Measurements from ENCODE around the gene FAM219A. TPM values are rescaled to one million over a fixed set of nuclear protein-coding genes. Genes with fewer than 3 reads are reported as not detected.

FAM219A gene
- total RNA-seq, 1 donor from 2014 or later: 22.9 TPM

DNA sequence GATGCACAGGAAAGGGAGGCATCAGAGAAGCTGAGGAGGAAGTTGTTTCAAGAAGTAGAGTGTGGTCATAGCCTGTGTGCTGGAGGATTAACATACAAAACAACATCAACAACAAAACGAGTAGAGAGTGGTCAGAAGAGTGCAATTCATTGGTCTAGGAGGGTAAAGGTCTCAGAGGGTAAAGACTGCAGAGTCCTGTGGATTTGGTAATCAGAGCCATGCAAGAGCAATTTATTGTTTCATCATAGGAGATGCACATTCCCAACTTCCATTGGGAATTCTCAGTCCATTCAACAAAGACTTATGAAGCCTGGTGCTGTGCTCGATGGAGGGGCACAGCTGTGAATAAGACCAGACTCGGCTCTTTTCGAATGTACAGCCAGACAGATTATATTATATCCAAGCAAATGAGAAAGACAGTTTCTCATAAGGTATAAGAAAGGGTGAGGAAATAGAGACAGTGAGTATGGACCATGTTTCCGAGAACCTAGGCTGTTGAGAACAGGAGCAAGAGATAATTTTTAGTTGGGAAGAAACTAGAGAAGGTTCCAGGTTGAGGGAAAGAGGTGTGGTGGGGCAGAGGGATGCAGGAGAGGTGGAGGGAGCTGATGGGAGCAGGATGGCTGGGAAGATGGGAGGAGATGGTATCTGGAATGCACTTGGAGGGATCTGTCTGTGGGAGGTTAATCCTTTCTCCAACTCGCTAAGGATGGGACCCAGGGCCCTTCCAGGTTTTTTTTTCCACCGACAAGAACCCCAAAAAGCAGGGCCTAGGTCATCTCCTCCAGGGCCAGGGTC lies 73.8 kb downstream of the FAM219A start:
- Histone ChIP-seq H3K4me1 (peaks cover 24% of the 10 kb centered on the region), H3K36me3 (no peaks in the 10 kb centered on the region), H3K27ac (replicated peaks) (no peak overlapping the region), H3K4me3 (no peak overlapping the region), H3K9me3 (replicated peaks) (no peaks in the 10 kb centered on the region), H3K27me3 (ENCODE audit: low read depth) (no peaks in the 10 kb centered on the region)
- no peak for DNase-seq
- intact Hi-C loops (cut with micrococcal nuclease): no loop called here
- TF ChIP-seq, protein P1, sequence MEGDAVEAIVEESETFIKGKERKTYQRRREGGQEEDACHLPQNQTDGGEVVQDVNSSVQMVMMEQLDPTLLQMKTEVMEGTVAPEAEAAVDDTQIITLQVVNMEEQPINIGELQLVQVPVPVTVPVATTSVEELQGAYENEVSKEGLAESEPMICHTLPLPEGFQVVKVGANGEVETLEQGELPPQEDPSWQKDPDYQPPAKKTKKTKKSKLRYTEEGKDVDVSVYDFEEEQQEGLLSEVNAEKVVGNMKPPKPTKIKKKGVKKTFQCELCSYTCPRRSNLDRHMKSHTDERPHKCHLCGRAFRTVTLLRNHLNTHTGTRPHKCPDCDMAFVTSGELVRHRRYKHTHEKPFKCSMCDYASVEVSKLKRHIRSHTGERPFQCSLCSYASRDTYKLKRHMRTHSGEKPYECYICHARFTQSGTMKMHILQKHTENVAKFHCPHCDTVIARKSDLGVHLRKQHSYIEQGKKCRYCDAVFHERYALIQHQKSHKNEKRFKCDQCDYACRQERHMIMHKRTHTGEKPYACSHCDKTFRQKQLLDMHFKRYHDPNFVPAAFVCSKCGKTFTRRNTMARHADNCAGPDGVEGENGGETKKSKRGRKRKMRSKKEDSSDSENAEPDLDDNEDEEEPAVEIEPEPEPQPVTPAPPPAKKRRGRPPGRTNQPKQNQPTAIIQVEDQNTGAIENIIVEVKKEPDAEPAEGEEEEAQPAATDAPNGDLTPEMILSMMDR (IDR thresholded peaks at IDR 0.05; ENCODE audit: borderline replicate concordance): no peak

GRCh38 chr9:34383904-34384303 lies 74.5 kb downstream of the FAM219A start:
- intact Hi-C loops (cut with micrococcal nuclease): no loop called here
- Histone ChIP-seq H3K27ac (replicated peaks) (no peak overlapping the region), H3K27me3 (ENCODE audit: low read depth) (no peaks in the 10 kb centered on the region), H3K36me3 (no peaks in the 10 kb centered on the region), H3K4me3 (no peak overlapping the region), H3K9me3 (replicated peaks) (no peaks in the 10 kb centered on the region), H3K4me1 (peaks cover 30% of the 10 kb centered on the region)
- TF ChIP-seq, protein P1 (IDR thresholded peaks at IDR 0.05; ENCODE audit: borderline replicate concordance): no peak
- DNase-seq: no peak

DNA sequence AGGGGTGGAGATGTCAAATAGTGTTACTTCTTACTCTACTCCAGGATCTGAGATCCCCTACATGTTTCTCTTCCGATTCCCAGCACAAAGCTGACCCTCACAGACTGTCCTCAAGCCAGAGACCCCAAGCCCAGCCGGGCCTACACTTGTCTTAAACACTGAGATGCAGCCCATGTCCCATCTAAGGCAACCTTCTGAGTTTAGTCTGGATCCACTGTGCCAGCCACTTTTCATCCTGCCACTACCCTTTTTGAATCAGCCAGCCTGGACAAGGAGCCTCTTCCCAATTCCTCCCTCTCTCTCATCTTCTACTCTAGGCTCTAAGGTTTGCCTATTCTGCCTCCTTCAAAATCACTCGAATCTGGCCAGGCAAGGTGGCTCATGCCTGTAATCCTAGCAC lies 75.5 kb downstream of the FAM219A start:
- H3K4me3 ChIP-seq: no peak overlapping the region
- no peak for DNase-seq
- H3K4me1 ChIP-seq: peaks cover 30% of the 10 kb centered on the region
- TF ChIP-seq, protein P1 (IDR thresholded peaks at IDR 0.05; ENCODE audit: borderline replicate concordance): no peak
- no peaks in the 10 kb centered on the region for H3K9me3 ChIP-seq (replicated peaks)
- no peaks in the 10 kb centered on the region for H3K27me3 ChIP-seq (ENCODE audit: low read depth)
- H3K27ac ChIP-seq (replicated peaks): no peak overlapping the region
- intact Hi-C loops (cut with micrococcal nuclease): no loop called here
- H3K36me3 ChIP-seq: no peaks in the 10 kb centered on the region

DNA sequence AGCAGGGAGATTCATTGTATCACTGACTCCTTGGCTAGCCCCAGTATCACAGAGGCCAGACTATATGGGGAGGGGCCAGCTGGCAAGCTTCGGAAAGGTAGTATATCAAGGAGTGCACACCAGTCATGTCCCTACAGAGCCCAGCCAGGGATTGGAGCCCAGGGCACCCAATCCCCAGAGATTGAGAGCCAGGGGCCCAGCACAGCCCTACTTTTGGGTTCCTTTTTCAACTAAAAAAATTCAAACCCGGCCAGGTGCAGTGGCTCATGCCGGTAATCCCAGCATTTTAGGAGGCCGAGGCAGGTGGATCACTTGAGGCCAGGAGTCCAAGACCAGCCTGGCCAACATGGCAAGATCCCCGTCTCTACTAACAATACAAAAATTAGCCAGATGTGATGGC lies 76.3 kb downstream of the FAM219A start:
- H3K4me1 ChIP-seq: peaks cover 38% of the 10 kb centered on the region
- intact Hi-C loops (cut with micrococcal nuclease): no loop called here
- no peak overlapping the region for H3K27ac ChIP-seq (replicated peaks)
- no peaks in the 10 kb centered on the region for H3K9me3 ChIP-seq (replicated peaks)
- no peak for DNase-seq
- H3K27me3 ChIP-seq (ENCODE audit: low read depth): no peaks in the 10 kb centered on the region
- TF ChIP-seq, protein P1 (IDR thresholded peaks at IDR 0.05; ENCODE audit: borderline replicate concordance): no peak
- H3K36me3 ChIP-seq: no peaks in the 10 kb centered on the region
- peak overlapping the region; percentile 81 for H3K4me3 ChIP-seq

- Histone ChIP-seq H3K27ac (replicated peaks) (peak overlapping the region; percentile 88), H3K36me3 (no peaks in the 10 kb centered on the region), H3K4me3 (peak overlapping the region; percentile 81), H3K27me3 (ENCODE audit: low read depth) (no peaks in the 10 kb centered on the region), H3K4me1 (peaks cover 44% of the 10 kb centered on the region), H3K9me3 (replicated peaks) (no peaks in the 10 kb centered on the region)
- intact Hi-C loops (cut with micrococcal nuclease): no loop called here
- TF ChIP-seq, protein P1 (IDR thresholded peaks at IDR 0.05; ENCODE audit: borderline replicate concordance): no peak
- DNase-seq: no peak
Measured at GRCh38 chr9:34381323-34381722, 77.0 kb downstream of the FAM219A start.
